ENCODE data around the gene ADAMTSL2.

The ADAMTSL2 gene

DNA sequence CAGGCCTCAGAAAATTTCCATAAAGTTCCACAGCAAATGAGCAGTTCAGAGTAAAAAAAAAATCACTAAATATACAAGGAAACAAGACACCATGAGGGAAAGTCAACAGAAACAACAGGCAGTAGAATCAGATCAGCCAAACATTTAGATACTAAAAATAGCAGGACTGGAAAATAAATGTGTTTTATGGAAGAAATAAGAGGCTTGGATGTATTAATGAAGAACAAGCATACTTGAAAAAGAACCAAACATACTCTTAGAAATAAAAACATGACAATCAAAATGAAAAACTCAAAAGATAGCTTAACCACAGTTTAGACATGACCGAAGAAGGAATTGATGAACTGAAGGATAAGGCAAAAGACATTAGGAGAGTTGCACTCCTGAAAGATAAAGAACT is 32.4 kb upstream of the ADAMTSL2 start:
- no peak for DNase-seq

DNA sequence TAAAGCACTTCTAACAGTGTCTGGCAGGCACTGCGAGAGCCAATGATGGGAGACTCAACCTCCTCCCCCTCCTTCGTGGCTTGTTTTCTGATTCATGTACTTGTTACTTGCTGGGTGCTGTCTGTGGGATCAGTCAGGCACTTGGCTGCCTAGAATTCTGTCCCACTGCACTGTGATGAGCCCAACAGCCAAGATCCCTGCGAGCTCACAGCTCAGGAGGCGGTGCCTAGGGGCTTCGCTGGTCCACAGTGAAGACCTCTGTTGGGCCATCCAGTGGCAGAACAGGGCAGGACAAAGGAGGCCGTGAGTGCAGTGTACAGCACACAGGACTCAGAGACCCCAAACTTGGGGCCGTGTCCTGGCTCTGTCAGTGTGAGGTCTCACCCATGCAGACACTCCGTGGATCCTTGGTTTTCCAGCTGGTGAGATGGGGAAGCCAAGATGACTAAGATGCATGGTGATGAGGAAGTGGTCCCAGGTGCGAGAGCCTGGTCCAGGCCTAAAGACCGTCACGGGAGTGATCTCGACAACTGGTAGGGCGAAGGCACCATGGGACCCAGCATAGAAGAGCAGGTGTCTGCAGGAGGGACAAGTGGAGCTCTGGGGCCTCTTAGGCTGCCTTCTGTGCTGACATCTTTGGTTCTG is 29.2 kb upstream of the ADAMTSL2 start:
- no peak for DNase-seq

DNA sequence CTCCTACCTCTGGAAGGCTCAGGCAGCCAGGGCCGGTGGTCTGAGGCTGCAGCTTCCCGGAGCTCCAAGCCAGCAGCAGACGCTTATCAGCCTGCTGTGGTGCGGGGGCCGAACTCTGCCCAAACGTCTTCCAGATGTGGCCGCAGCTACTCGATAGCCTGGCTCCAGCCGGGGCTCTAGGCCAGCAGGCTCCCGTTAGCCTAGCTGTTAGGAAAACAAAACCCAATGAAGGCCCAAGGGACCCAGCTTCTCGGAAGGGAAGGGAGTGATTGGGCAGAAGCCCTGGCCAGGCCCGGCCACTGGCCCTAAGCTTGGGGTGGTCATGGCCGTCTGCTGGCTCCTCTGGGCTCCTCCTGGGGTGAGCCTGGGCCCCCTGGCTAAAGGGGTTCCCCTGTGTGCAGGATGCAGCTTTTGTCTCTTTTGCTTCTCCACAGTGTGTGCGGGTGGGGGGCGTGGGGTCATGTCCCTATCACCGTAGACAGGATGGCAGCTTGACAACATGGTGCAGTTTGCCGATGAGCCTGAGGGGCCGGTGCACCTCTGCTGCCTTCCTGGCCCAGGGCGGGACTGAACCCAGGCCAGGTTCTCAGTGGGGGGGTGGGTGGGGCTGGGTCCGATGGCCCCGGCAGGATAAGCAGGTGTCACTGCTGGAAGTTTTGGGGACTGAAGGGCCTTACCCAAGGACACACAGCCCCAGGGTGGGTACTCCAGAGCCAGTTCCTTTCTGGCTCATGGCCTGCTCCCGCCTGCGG is 28.4 kb upstream of the ADAMTSL2 start:
- DNase-seq = no peak

DNA sequence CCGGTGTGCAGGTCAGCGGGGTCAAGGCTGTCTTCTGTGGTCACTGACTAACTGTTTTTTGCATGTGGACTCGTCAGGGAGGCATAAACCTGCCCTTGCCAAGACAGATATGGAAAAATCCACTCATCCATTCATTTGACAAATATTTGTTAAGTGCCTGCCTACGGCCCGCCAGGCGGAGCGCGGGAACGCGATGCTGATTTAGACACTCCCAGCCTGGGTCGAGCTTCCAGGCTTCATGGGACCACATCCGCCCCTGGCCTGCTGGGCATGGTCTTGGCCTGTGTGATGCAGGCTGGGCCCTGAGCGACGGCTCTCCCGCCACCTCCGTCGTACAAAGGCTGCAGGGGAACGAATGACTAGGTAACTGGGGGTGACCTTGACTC is 27.9 kb upstream of the ADAMTSL2 start:
- no peak for DNase-seq

DNA sequence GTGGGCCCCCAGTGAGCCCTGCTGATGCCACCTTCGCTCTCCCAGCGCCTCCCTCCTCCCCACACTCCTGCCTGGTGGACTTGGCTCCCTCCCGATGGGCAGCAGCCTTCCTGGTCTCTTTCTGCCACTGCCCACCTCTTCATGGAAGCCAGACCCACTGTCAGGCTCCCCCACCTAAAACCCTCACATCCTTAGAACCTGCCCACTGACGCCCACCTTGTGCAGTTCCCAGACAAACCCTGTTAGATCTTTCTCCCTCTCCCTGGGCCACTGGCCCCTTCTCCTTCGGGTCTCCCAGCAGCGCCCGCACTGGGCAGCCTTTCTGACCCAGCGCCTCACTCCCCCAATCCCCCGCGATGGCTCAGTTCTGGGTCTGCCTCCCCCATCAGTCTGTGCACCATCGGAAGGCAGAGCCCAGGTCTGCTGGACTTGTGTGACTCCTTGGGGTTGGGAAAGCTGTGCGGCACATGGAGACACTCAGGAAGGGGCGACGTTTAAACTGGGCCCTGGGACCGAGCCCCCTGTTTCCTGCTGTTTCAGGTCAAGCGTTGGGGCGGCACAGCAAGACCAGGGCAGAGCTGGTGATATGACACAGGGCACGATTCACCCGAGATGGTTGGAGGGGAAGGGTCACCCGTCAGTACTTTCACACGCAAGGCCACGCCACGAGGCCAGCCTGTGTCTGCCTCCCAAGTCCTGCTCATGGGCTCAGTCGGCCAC is 27.1 kb upstream of the ADAMTSL2 start:
- DNase-seq = no peak

DNA sequence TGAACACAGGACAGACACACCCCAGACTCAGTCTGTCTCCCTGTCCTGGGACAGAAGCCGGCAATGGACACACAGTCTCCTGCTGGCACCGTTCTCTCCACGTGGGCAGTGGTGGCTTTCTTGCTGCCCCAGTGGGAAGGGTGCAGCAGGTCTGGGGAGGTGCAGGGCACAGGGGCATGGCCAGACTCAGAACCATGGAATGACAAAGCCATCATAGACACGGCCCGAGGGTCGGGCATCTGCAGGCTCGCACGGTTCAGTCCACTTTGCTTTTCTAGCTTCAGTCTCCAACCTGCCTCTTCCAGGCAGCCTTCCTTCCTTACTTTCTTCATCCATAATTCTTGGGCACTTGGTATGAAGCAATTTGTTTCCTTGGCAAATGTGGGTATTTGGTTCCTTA is 26.5 kb upstream of the ADAMTSL2 start:
- no peak for DNase-seq

DNA sequence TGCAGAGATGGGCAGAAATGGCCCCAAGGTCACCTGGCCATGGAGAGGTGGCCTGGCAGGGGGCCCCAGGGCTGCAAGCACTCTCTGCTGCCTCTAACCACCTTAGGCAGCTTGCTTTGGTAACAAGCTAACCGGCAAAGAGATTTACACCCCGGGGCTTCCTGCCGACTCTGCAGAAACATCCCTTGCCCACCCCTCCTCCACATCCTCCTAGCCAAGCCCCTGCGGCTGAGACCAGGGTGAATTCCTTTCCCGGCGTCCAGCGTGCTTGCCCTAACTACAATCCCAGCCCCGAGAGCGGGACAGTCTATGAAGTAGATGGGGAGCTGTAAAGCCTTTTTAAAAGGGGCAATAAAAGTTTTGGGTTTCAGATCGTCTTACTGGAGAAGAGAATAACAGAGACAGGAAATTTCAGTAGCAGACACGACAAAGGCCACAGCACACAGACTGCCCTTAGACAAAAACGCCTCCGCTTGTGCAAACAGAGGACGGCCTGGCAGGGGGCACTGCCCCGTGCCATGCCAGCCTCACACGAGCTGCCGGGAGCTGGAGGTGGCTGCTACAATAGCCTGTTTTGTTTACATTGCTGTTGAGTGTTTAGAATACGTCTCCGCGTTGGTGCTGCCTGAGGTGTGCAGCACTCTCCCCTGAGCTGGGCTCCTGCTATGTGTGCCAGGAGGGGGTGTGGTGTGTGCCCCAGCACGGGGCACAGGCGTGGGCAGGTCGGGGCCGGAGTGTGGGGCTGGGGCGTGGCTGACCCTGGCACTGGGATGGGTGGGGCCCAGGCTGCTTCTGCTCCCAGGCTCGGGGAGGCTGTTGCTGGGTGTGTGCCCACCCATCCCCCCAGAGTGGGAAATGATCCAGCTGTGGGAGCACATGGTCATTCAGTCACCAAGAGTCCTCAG is 25.1 kb upstream of the ADAMTSL2 start:
- DNase-seq = peak; percentile 2

DNA sequence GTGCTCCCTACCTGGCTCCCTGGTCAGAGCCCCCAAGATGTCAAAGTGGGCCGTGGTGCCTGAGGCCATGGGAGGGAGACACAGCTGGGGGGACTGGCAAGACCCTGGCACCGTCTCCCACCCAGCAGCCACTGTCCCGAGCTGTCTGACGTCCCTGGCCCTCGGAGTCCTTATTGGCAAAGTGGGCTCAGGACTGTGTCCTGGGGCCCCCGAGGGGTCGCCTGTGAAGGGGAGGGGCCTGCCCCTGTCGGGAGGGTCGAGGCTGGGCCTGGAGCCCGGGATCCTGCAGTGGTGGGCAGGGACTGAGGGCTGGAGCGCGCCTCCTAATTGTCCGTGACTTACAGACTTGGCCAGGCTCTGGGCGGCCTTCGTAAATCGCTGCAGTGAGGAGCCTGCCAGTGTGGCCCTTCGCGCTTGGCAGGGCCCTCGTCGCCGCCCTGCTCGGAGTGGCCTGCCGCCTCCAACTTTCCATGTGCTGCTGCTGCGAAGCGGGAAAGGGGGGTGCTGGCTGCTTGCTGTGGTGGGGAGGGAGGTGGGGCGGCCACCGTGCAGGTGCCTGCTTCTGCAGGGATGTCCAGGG is 23.5 kb upstream of the ADAMTSL2 start:
- no peak for DNase-seq

DNA sequence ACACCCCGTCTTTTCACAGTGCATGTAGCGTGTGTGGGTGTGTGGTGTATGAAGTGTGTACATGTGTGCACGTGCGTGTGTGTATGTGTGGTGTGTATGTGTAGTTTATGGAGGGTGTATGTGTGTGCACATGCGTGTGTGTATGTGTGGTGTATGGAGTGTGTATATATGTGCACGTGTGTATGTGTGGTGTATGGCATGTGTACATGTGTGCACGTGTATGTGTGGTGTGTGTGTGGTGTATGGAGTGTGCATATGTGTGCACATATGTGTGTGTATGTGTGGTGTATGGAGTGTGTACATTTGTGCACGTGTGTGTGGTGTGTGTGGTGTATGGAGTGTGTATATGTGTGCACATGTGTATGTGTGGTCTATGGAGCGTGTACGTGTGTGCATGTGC is 22.9 kb upstream of the ADAMTSL2 start:
- DNase-seq = no peak

DNA sequence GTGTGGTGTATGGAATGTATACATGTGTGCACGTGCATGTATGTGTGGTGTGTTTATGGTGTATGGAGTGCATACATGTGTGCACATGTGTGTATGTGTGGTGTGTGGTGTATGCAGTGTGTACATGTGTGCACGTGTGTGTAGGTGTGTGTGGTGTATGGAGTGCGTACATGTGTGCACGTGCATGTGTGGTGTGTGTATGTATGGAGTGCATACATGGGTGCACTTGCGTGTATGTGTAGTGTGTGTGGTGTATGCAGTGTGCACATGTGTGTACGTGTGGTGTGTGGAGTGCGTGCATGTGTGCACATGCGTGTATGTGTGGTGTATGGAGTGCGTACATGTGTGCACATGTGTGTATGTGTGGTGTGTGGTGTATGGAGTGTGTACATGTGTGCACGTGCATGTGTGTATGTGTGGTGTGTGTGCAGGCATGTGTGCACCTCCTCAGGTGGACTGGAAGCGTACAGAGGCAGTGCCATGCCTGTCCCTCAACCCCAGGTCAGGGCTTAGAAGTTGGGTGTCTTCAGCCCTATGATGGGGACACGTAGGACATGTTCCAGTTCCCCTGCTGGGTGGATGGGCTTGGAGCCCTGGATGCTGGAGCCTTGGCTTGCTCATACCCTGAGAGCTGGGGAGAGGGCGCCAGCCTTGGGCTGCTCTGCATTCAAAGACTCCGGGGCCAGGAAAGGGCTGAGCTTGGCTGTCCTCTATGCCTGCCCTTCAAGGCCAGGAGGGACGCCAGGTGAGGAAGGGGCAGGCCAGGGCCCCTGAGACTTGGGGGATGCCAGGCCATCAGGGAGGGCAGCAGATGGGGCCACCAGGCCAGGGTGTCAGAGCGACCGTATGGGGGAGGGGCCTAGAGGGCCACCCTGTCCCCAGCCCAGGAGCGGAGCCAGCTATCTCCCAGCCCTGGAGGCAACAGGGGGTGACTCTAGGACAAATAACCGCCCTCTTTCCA is 22.0 kb upstream of the ADAMTSL2 start:
- no peak for DNase-seq

DNA sequence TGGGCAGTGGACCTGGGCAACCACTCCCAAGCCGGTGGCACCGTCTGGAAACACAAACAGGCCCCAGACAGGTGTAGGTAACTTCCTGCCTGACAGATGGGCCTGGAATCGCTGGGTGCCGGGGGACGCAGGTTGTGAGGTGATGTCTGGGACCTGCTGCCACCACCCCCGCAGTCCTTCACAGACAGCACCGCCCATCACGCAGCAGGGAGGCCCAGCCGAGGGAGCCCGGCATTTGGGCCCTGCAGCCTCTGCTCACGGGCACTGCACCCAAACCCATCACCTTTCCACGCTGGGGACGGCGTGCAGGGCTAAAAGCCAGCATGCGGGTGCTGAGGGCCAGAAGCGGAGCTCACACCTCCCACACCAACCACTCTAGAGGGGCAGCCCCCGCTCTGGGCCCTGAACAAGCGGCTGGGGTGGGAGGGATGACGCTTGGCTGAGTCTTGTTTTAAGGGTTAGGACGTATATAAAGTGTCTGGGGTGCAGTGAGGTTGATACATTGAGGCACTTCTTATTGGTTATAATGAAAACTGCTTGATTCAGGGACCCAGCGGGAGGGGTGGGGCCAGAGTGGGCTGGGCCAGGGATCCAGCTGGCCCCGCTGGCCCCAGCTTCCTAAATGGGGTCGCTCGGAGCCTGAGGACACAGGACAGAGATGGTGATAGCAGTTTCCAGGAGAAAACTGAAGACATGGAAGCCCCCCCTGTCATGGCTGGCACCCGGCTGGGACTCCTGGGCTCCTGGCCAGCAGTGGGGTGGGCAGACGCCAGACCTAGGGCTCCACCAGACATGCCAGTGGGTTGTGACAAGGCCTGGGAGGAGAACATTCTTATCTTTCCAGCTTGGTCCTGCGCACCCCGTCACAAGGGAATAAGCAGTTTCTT is 21.0 kb upstream of the ADAMTSL2 start:
- no peak for DNase-seq

DNA sequence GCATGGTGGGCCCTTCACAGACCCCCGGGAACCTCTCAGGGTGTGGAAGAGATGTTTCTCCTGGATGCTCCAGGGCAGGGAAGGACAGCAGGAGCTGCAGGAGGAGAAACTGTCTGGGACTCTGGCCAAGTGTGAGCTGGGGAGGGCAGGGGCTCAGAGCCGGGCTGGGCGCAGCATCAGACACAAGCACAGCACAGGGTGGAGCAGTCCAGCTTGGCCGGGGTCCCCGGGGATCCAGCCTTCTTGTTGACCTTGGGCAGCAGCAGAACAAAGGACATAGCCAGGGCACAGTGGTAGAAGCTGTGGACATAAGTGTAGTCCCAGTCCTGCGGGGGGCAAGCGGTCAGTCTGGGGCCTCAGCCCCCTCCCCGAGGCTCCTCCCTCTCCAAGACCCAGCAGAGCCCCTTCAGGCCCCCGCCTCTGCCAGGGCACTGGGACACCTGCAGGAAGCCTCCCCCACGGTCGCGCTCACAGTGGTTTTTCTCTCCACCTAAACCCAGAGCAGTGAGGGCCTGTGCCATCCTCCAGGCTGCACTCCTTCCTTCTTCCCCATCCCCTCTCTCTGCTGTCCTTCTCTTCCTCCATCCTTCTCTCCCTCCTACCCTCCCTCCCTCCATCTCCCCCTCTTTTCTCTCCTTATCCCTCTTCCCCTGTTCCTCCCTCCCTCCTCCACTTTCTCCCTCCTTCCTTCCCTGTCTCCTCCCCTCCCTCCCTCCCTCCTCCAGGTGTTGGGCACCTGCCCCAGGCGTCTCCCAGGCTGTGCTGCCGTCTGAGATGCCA is 19.9 kb upstream of the ADAMTSL2 start:
- no peak for DNase-seq

DNA sequence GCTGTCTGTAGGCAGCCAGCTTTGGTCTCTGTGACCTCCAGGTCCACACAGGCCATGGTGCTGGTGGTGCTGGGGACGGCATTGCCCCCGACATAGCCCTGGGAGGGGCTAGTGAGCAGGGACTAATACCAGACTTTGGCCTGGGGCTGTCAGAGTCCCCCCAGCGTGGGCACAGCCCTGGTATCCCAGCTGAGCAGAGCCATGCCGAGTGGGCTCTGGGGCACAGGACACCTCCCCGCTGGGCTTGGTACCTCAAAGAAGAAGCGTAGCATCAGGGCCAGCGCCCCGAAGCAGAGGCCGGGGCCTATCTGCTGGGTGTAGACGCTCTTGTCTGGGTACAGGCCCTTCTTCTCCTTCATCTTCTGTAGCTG is 19.3 kb upstream of the ADAMTSL2 start:
- DNase-seq = no peak

DNA sequence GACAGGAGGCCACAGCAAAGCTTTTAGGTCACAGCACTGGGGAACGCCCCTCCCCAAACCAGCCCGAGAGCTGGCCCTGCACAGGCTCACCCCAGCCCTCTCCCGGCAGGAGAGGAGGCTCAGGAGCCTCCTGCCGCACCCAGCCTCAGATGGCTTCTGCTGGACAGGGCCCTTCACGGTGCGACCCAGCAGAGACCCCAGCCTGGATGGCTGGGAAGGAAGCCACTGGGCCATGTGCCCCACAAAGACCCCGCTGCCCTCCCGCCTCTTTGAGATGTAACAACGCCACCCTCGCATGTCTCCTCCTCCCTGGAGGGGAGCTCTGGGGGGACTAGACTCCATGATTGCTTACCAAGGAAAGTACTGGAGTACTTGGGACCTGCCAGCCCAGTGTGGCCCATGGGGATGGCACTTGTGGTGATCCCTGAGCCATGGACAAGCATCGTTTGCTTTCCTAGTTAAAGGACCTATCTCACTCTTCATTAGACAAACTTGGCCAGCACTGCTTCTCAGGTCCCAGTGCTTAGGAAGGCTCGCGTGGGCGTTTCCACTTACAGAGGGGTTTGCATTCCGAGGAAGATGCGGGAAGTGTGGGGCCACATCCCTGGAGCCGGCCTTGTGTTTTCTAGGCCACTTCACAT is 18.8 kb upstream of the ADAMTSL2 start:
- DNase-seq = no peak

DNA sequence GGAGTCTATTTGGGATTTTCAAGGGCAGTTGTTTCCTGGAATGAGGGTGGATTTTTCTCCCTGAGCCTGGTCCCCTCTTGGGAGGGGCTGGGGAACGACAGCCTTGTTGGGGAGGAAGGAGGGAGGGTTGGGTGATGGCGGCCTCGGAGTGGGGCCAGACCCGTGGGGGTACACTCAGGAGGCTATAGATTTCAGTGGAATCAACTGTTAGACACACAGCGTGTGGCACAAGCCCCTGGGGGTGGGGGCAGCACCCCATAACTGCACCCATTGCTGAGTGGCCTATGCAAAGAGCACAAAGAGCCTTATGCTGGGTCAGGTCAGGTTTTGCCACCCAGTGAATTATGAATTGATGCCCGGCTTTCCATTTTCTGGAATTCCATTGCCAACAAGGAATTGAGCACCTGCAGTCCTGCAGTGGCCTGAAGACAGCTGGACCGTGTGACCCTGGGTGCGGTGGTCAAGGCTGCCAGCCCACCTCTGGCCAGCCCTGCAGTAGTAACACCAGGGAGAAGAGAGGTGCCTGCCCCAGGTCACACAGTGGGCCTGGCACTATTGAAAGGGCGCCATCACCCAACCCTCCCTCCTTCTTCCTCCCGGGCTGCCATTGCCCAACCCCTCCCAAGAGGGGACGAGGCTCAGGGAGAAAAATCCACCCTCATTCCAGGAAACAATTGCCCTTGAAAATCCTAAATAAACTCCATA is 18.1 kb upstream of the ADAMTSL2 start:
- DNase-seq = no peak

DNA sequence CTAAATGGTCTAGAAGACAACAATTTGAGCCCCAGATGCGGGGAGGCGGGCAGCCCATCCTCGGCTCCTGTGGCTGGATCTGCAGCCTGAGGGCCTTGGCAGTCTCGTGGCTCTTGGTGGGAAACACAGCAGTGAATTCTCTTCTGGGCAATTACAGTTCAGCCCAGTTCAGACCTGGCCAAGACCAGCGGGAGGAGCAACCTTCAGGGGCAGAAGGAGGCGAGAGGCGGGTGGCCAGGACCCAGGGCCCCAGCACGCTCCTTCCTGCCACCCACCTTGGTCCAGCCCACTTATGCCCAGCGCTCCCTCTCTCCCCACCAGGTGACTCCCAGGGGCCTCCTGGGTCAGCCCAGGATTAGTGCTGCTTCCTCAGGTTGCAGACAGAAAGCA is 17.5 kb upstream of the ADAMTSL2 start:
- DNase-seq = no peak

DNA sequence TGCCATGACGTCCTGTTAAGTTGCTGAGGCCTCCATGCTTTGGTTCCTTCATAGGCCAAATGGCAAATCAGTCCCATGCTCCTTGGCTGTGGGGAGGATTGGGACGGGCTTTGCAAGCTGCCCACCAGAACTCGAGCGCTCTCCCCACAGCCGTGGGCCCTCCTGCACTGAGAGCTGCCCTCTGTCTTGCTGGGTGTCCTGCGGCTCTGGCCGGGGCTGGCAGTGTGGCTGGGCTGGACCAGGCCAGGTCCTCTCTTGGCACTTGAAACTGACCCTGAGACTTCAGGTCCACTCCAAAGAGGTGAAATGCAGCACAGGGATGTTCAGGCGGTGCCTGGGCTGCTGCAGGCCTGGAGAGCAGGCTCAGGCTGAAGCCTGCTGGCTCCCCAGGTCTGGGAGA is 16.8 kb upstream of the ADAMTSL2 start:
- no peak for DNase-seq

DNA sequence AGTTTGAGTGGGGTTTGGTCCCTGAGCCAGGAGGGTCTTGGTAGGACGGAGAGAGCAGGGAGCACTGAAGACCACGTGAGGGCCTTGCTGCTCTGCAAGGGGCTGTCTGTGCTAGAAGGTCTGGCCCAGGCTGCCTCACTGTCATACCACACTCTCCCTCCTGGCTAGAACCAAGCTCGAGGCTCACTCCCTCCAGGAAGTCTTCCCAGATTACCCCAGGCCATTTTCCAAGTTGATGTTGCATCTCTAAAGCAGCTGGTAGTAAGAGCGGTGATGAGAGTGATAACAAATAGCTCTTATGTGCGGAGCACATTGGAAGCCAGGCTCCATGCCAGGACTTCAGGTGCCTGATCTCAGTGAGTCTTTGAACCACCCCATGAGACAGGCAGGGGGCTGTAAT is 16.3 kb upstream of the ADAMTSL2 start:
- no peak for DNase-seq

All from CD4-positive, alpha-beta T cell treated with Interleukin-4 for 4 hours (primary cell).